Pancreas (tissue), 10 donors: ENCODE measurements around the gene EIF2B4. TPM values are rescaled to one million over a fixed set of nuclear protein-coding genes. Genes with fewer than 3 reads are reported as not detected.
A peak's percentile ranks its signal among the peaks of the same experiment; 100 is the strongest.

ENCODE experiments used
- ATAC-seq, 4 donors: fragments of 200-7000 bp; cut with Tn5 transposase; one replicate each; pipeline versions ENCODE4 v1.8.0 to v1.9.1; 2020; ENCODE audit warnings: mild to moderate bottlenecking in 4 of 4, moderate library complexity in 4 of 4
- DNase-seq, 6 donors: peaks; one replicate each; pipeline ENCODE4 v3.0.0-alpha.2; 2020
- FAIRE-seq: peaks from 2 replicates; lab custom pipeline; 2012; peaks lifted over from hg19 to GRCh38; lab: Jason Lieb, UNC
- H3K27ac ChIP-seq, 4 donors: fragments of 200-600 bp; sonication (generic); 1 replicate in 3 of 4; 2 replicates in 1 of 4; pipeline versions ENCODE4 v1.5.0 to v1.8.0; 2020
- H3K27me3 ChIP-seq, 4 donors: fragments of 200-600 bp; one replicate each; pipeline ENCODE4 v1.8.0; 2021
- H3K36me3 ChIP-seq, 3 donors: fragments of 200-600 bp; sonication (generic) in 1 of 3; one replicate each; pipeline versions ENCODE4 v1.5.0 to v1.8.0; 2020 to 2021
- H3K4me1 ChIP-seq, 3 donors: fragments of 200-600 bp; one replicate each; pipeline ENCODE4 v1.8.0; 2021
- H3K4me3 ChIP-seq, 4 donors: fragments of 200-600 bp; sonication (generic) in 2 of 4; one replicate each; pipeline versions ENCODE4 v1.5.0 to v1.8.0; 2020 to 2021
- H3K9me3 ChIP-seq, 4 donors: fragments of 200-600 bp; one replicate each; pipeline ENCODE4 v1.8.0; 2021
- CTCF ChIP-seq, 4 donors: fragments of 200-600 bp; sonication (generic) in 3 of 4; IDR thresholded peaks; one replicate each; pipeline versions ENCODE4 v1.5.0 to v1.8.0; 2021; ENCODE audit warnings: antibody characterized with exemption in 4 of 4
- WGBS, 2 donors: extraction: QIAGEN DNeasy Blood & Tissue Kit; methylation state at CpG; one replicate each; pipeline ENCODE4 v1.1.7; 2013; 5-methylcytosine and 5-hydroxymethylcytosine counted together
- intact Hi-C, 3 donors: fragments of 100-400 bp; cut with DNase I; formaldehyde crosslinking; loops; one replicate each; pipeline versions ENCODE4 v1.11.1 to v1.14.2; 2022
- polyA plus RNA-seq, 2 donors: library from polyadenylated mRNA; stranded (reverse); fragments of 200-250 nt; gene quantifications; one replicate each; pipeline ENCODE4 v1.2.3, GENCODE V29; 2013
- total RNA-seq, 6 donors: library from RNA; stranded (reverse); fragmentation: NEBNext Ultra II Directional in 4 of 6; extraction: Animal tissue kit (Norgen Biotek cat#: 25700) in 4 of 6; gene quantifications; one replicate each; pipeline versions ENCODE4 v1.2.1 to v1.2.4, GENCODE V29; 2021 to 2023
- donor health status: healthy with polysubstance abuse.
- donor health status: DM: no; HTN: no; CAD: no; lungs with moderate emphysema.
- donor health status: DM: no; HTN: no; CAD: no.
- donor health status: control.
- donor health status: control.
- donor health status: Bipolar disorder and iron deficiency.
- donor health status: DM: yes; HTN: yes; CAD: no.
- donor health status: DM: no; HTN: no; CAD: no.
- donor health status: DM: no; HTN: no; CAD: no.
- donor health status: DM: yes; HTN: yes; CAD: no.

Gene EIF2B4
- total and polyA plus RNA-seq, 8 donors = 24.1 to 98.1 (median 32.5) TPM

DNA sequence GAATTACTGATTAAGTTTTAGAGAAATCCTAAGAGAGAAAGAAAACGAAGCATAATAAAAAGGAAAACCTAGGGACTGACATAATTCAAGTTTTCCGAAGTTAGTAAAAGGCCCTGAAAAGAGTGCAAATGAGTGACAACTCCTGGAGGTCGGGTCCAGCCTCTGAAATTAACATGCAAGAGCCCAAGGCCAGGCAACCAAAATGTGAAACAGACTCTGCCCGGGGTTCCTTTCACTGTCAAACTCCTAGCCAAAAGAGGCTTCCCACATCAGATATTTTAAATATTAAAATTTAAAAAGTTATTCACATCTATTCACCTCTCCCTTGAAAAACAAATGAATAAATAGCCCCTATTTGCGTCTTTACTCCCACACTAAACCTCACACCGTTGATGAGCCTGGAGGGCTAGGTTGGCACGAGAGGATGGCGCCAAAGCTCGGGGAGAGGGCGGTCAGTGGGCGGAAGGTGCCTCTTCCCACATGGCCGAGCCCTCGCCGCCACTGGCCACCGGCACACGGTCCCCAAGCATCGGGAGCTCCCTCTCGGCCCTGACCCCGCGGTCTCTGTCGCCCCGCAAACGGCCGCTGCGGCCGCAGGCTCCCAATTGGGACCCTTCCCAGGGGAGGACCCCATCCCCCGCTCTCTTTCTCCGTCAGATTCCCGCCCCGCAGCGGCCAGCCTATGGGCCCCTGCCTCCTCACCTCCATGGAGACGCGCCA, 38.6 kb upstream of the EIF2B4 start:
- WGBS, 2 donors = 0 to 1% methylated on average over 30 to 33 of the region's 33 CpGs
- ATAC-seq (peak; percentile 33 to 55 (median 48)), DNase-seq (peak in 1 of 6 donors; percentile 29), FAIRE-seq (no peak)
- intact Hi-C loops = no loop called here
- Histone ChIP-seq H3K4me1 (peaks cover 0 to 20% (median 8%) of the 10 kb centered on the region in 3 donors), H3K36me3 (no peaks in the 10 kb centered on the region), H3K27me3 (no peaks in the 10 kb centered on the region), H3K4me3 (peak overlapping the region; percentile 89 to 100 (median 100)), H3K27ac (peak overlapping the region; percentile 61 to 80 (median 68)), H3K9me3 (no peaks in the 10 kb centered on the region)
- TF ChIP-seq CTCF (IDR thresholded peaks at IDR 0.05) = no peak

DNA sequence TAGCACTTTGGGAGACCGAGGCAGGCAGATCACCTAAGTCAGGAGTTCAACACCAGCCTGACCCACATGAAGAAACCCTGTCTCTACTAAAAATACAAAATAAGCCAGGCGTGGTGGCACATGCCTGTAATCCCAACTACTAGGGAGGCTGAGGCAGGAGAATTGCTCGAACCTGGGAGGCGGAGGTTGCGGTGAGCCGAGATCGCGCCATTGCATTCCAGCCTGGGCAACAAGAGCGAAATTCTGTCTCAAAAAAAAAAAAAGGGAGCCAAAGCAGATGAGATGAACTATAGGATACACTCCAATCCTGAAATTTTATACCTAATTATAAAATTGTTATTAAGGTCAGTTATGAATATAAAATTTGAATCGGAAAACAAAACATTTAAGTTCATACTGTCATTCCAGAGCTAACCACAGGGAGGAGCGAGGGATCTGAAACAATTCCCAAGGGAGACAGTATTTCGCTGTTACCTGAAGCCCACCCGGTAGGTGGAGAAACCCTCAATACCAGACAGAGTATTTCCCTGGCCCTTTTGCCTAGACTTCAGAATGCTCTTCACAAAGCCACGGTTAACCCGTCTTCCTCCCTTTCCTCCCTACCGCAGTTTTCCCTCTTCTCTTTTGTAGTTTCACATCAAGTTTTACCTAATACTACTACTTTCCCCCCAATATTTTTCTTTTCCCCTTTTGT, 37.8 kb upstream of the EIF2B4 start:
- Histone ChIP-seq H3K27me3 (no peaks in the 10 kb centered on the region), H3K4me1 (peaks cover 0 to 20% (median 8%) of the 10 kb centered on the region in 3 donors), H3K36me3 (no peaks in the 10 kb centered on the region), H3K9me3 (no peaks in the 10 kb centered on the region), H3K4me3 (peak overlapping the region in 2 of 4 donors; percentile 89 to 100), H3K27ac (peak overlapping the region in 1 of 4 donors; percentile 66)
- ATAC-seq (peak in 1 of 4 donors; percentile 37), DNase-seq (no peak), FAIRE-seq (no peak)
- WGBS, 2 donors = 44 to 45% methylated on average over 16 of the region's 16 CpGs
- intact Hi-C loops = no loop called here
- TF ChIP-seq CTCF (IDR thresholded peaks at IDR 0.05) = peak; percentile 12 to 36 (median 30)

DNA sequence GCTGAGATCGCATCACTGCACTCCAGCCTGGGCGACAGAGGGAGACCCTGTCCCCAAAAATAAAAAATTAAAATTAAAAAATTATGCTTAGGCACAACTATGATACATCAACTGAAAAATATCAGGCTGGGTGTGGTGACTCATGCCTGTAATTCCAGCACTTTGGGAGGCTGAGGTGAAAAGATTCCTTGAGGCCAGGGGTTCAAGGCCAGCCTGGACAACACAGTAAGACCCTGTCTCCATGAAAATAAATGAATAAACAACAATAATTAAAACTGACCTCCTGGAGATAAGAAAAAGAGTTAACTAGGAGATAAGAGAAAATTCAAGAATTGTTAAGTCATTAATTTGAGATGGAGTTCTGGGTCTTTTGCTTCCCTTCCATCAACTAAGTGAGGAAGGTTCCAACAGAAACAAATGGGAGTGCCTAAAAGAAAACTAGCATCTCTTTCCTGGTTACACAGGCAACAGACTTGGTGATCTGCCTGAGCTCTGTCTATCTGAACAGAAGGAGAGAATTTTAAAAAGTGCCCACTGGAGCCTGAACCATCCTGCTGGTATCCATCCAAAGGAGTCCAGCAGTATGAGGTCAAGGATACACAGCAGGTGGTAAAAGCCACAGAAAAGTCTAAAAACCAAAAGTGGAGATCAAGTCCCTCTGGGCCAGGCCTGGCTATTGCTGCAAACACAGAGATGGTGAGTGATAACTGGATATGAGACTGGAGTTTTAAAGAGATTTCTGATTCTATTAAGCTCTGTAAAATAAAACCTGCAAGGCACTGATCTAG, 30.4 kb upstream of the EIF2B4 start:
- H3K4me1 ChIP-seq = no peaks in the 10 kb centered on the region
- H3K9me3 ChIP-seq = no peaks in the 10 kb centered on the region
- DNase-seq = no peak
- no peak for FAIRE-seq
- no peak overlapping the region for H3K4me3 ChIP-seq
- TF ChIP-seq CTCF (IDR thresholded peaks at IDR 0.05) = no peak
- no peak overlapping the region for H3K27ac ChIP-seq
- intact Hi-C loops = no loop called here
- WGBS, 2 donors = 96 to 100% methylated on average over 2 of the region's 2 CpGs
- no peaks in the 10 kb centered on the region for H3K27me3 ChIP-seq
- ATAC-seq = no peak
- H3K36me3 ChIP-seq = no peaks in the 10 kb centered on the region

- Histone ChIP-seq H3K27me3 (no peaks in the 10 kb centered on the region), H3K9me3 (no peaks in the 10 kb centered on the region), H3K4me1 (no peaks in the 10 kb centered on the region), H3K4me3 (no peak overlapping the region), H3K36me3 (no peaks in the 10 kb centered on the region), H3K27ac (no peak overlapping the region)
- DNase-seq (no peak), ATAC-seq (no peak), FAIRE-seq (no peak)
- intact Hi-C loops = no loop called here
- 89 to 94% methylated on average over 5 of the region's 5 CpGs for WGBS, 2 donors
- TF ChIP-seq CTCF (IDR thresholded peaks at IDR 0.05) = no peak
These were observed 28.8 kb upstream of the EIF2B4 start for GRCh38 chr2:27398962-27399361.
